NCI-H524 treated with DMSO at 0.1 percent for 48 hours (cell line): ENCODE data around the gene FLT3LG.
"Not testable (repeated sequence)": the region's sequence is repeated elsewhere in the genome, so short reads cannot be mapped to it uniquely, and the experiment has no call there.

Source experiments
- DNase-seq: peaks from one replicate; lab custom pipeline; 2025; lab: John Stamatoyannopoulos, UW

The FLT3LG gene

DNA sequence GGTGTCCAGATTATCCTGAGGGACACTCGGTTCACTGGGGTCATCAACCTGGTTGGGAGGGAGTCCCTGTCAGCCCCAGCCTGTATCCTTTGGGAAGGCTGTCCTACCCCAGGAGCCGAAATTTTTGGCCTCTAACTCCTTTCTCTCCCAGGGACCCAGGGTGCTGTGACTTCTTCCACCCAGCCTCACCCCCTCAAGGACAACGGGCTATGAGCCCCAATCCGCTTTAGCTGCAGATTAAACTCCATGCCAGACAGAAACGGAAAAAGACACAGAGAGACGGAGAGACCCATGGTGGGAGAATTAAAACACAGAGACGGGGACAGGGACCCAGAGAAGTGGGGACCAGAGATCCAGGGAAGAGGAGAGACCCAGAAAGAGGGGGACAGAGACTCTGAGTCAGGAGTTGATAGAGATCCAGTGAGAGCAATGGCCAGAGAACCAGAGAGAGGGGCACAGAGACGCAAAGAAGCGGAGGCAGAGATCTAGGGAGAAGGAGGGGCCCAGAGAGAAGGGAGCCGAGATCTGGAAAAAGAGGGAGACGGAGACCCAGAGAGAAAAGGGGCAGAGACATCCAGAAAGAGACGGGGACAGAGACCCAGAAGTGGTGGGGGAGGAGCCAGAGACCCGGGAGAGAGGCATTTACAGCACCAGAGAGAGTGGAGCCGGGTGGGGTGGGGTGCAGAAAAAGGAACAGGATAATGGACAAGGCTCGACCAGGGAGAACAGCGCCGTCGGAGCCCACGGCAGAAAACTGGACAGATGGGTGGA is 33.4 kb upstream of the FLT3LG start:
- no peak for DNase-seq

DNA sequence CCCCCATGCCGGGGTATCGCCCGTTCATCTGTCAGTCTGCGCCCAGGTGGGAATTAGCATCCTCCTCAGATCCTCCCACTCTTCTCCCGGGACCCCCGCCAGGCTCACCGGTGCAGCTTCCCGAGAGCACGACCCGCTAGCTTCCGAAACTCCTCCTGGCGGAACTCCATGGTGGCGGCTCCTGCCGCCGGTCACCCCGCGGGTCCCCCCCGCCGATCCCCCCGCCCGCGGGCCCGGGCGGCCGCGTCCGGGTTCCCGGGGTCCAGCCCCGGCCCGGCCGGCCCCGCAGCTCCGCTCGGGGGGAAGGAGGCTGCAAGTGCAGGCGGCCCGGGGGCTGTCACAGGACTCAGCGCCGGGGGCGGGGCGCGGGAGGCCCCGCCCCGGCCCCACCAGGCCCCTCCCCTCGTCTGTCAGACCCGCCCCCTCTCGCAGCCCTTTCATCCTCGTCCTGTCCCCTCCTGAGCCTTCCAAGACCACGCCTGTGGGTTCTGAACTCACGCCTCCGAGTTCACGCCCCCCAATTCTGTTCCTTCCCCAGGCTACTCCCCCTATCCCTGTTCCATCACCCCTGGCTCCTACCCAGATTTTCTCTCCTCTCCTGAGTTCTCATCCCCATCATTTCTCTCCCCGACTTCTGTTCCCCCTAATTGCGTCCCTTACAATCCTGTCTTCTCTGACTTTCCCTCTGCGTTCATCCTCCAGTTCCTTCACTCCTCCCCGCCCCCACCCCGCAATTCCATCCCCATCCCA is 32.6 kb upstream of the FLT3LG start, which contains the start of gene SLC17A7:
TSS of gene SLC17A7 (minus strand) at position 318 of the 750 bp plus-strand sequence. CDS start at position 170, 148 bp downstream.
- peak; percentile 40 for DNase-seq

DNA sequence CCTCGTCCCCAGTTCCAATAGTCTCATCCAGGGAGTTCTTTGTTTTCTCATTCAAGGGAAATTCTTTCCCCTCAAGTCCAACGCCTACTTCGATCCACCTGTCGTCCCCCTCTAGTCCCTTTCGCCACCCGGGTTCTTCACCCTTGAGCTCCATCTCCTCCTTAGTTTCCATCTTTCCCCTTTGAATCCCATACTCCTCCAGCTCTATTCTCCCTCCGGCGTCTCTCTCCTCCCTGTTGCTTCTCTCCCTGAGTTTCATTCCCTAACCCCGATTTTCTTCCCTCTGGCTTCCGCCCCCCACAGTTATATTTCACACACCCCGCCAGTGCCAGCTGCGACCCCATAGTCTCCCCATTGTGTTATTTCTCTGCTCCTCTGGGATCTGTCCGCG is 32.1 kb upstream of the FLT3LG start:
- no peak for DNase-seq

- no peak for DNase-seq
These were observed 31.7 kb upstream of the FLT3LG start for GRCh38 chr19:49442354-49442753.

- DNase-seq, result peak; percentile 55
These were observed 31.1 kb upstream of the FLT3LG start for GRCh38 chr19:49442771-49443365.

DNA sequence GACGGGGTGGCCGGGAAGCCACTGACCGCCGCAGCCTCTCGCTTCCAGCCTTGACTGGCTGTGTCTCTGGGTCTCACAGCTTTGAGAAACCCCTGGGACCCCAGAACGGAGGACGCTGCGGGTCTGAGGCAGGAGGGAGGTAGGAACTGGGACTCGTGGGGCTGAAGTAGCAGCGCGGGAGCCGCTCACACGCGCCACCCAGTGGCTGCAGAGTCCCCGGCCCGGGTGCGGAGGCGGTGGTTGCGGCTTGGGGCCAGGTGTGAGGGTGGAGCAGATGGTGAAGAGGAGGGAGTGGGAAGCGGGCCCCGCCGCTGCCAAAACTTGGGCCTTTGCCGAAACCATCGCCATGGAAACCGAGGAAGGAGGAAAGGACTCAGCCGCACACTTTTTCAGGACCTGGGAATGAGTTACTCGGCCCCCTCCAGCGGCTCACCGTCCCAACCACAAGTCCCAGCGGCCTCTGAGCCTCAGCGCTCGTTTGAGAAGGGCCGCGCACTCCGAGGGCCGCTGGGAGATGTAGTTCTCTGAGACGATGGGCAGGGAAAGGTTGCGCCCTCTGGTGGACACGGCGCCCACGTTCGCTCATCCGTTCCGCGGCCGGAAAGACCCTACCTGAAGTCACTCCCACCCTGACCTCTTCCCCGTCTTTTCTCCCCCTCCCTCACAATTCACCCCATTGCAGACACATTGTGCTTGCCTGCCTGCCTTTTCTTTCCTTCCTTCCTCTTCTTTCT is 30.5 kb upstream of the FLT3LG start:
- DNase-seq, result peak; percentile 92

DNA sequence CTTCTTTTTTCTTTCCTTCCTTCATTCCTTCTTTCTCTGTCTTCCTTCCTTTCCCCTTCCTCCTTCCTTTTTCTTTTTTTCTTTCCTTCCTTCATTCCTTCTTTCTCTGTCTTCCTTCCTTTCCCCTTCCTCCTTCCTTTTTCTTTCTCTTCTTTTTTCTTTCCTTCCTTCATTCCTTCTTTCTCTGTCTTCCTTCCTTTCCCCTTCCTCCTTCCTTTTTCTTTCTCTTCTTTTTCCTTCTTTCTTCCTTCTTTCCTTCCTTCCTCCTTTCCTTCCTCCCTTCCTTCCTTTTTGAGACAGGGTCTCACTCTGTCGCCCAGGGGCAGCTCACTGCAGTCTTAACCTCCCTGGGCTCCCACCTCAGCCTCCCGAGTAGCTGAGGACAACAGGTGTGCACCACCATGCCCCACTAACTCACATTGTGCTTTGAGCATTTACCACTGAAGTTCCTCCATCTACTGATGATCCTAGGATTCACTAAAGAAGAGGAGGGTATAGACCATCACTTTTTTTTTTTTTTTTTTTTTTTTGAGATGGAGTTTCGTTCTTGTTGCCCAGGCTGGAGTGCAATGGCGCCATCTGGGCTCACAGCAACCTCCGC is 29.8 kb upstream of the FLT3LG start:
- DNase-seq, result not testable (repeated sequence)

DNA sequence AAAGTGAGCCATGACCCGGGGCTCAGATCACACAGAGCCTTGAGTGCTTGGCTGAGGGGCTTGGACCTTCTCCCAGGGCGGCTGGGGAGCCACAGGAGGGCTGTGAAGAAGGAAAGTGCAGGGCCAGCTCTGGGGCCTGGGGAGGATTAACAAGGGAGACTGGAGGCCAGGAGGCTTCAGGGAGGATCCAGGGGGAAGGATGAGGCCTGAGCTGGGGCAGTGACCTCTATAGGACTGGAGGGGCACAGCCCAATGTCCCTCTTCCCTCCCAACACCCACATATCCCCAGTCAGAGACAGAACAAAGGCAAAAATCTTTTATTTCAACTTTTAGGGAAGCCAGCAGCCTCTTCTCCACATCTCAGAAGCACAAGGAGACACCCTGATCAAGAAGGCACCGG is 28.0 kb upstream of the FLT3LG start:
- DNase-seq, result no peak

DNA sequence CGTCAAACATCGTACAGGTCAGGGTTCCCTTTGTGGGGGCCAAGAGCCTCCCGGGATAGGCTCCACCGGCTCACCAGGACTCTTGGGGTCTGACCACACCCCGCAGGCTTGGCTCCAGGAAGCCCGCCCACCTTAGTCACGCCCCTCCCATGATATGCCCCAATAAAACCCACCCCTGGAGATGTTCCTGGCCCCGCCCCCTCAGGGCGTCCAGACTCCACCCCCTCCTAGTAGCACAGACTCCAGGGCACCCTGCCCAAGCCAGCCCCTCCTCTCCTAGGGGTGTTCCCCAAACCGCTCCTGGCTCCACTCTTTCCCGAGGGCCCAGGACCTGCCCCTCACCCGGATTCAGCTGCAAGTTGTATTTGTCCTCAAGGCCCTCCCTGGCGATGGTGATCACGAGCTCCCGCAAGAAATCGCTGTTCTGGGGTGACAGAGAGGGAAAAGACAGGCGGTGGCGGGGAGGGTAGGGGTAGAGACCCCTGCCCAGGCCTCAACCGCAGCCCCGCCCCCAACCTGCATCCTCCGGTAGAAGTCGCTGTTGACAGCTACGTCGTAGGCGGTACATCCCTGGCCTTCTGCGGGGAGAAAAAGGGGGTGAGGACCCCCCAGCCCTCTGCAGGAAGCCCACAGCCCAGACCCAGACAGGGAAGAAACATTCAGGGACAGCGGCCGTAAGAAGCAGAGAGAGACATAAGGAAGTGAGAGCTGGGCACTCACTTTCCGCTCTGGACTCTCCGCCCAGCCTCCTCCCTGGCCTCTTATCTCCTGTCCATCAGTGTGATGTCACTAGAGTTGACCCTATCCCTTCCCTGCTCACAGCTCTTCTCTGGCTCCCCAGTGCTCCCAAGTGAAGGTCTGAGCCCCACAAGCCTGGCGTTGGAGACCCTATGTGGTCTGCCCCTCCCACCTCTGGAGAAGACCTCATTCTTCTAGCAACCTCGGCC is 26.3 kb upstream of the FLT3LG start:
- no peak for DNase-seq

- no peak for DNase-seq
These were observed 25.6 kb upstream of the FLT3LG start for GRCh38 chr19:49448432-49448786.

DNA sequence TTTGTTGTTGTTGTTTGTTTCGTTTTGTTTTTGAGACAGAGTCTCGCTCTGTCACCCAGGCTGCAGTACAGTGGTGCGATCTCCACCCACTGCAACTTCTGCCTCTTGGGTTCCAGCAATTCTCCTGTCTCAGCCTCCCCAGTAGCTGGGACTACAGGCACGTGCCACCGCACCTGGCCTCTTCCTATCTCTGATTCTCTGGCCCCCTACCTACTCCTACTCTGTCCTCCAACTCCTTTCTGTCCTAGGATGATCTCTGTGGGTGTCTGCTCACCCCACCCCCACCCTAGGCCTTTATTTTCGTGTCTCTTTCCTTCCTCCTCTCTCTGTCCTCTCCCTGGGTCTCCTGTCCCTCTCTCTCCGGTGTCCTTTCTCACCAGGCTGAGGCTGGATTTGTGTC is 23.6 kb upstream of the FLT3LG start:
- no peak for DNase-seq

GRCh38 chr19:49451430-49452181 is 22.4 kb upstream of the FLT3LG start, which contains the start of gene PIH1D1:
PIH1D1 (minus strand) TSS chr19:49451814; CDS start chr19:49451574, 240 bp downstream.
- peak; percentile 98 for DNase-seq

DNA sequence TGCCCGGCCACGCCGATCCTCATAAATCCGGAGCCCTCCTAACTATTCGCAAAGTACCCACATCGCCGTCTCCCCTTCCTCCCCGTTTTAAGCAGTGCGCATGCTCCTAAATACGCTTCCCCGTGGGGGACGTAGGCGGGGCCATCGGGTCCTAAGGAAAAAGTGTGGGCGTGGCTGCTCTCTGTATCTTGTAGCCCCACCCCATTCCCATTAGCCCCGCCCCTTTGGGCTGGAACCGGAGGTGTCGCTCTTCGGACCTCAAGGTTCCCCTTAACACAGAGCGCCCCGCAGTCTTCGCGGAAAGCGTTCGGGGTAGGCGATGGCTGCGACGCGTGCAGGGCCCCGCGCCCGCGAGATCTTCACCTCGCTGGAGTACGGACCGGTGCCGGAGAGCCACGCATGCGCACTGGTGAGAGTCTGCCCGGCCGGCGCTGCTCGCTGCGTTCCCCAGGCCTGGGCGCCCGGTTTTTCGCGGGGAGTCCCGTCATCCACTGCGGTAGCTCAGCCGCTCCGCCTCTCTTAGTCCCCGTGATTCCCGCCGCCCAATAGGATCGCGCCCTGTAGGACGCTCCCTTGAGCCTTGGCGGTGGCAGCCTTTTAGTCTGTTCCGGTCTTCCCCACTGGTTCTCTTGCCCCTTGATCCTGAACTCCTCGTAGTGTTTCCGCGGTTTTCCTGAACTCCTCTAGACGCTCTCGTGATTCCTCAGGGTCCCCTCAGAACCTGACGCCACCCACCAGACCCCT is 20.8 kb upstream of the FLT3LG start, which contains the start of gene ALDH16A1:
TSS of gene ALDH16A1 (plus strand) at position 213 of the 744 bp plus-strand sequence. CDS start at position 320, 107 bp downstream.
- peak; percentile 90 for DNase-seq

DNA sequence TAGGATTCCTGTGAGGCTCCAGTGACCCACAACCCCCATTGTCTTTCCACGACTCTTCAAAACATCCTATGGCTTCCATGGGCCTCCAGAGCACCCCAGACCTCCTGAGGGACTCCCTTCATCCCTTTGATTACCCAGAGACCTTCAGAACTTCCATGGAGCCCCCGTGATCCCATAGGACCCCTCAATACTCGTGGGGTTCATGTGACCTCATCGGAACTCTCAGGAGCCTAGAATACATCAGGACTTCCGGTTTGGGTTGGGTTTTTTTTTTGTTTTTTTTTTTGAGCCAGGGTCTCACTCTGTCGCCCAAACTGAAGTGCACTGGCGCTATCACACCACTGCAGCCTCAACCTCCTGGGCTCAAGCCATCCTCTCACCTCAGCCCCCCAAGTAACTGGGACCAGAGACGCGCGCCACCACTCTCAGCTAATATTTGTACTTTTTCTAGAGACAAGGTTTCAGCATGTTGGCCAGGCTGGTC is 20.2 kb upstream of the FLT3LG start:
- DNase-seq, result no peak

- DNase-seq, result no peak
These were observed 18.2 kb upstream of the FLT3LG start for GRCh38 chr19:49455773-49456172.

DNA sequence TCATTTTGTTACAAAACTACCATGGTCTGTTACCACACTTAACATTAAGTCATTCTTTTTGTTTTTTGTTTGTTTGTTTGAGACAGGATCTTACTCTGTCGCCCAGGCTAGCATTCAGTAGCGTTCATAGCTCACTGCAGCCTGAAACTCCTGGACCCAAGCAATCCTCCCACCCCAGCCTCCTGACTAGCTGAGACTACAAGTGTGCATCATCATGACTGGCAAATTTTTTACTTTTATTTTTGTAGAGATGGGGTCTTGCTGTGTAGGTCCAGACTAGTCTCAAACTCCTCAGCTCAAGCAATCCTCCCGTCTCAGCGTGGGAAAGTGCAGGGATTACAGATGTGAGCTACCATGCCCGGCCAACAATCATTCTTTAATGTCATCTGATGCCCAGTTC is 17.7 kb upstream of the FLT3LG start:
- no peak for DNase-seq

GRCh38 chr19:49458567-49458903 is 15.5 kb upstream of the FLT3LG start:
- no peak for DNase-seq

DNA sequence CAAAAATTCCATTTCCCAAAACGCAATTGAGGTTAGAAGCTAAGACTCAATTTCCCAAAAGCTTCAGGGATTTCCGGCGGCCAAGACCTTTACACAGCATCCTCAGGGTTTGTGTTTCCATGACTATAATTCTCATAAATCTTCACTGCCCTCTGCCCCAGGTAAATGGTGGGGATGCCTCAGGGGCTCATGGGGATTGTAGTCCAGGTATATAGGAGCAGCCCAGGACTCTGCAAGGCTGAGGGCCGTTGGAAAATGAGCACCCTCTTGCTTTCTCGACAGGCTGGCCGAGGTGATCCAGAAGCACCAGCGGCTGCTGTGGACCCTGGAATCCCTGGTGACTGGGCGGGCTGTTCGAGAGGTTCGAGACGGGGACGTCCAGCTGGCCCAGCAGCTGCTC is 14.6 kb upstream of the FLT3LG start:
- no peak for DNase-seq

DNA sequence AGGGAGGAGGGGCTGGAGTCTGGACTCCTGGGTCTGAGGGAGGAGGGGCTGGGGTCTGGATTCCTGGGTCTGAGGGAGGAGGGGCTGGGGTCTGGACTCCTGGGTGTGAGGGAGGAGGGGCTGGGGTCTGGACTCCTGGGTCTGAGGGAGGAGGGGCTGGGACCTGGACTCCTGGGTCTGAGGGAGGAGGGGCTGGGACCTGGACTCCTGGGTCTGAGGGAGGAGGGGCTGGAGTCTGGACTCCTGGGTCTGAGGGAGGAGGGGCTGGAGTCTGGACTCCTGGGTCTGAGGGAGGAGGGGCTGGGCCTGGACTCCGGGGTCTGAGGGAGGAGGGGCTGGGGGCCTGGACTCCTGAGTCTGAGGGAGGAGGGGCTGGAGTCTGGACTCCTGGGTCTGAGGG is 12.9 kb upstream of the FLT3LG start:
- DNase-seq, result not testable (repeated sequence)
